Neural progenitor cell (in vitro differentiated cells): ENCODE results near the gene NDUFAF5.

ENCODE experiments used
- CTCF ChIP-seq: fragments of 200-600 bp; sonication (generic); IDR thresholded peaks from 2 replicates; pipeline ENCODE4 v1.5.1; 2017; ENCODE audit warnings: antibody characterized with exemption, mild to moderate bottlenecking
- EZH2 ChIP-seq: fragments of 200-600 bp; sonication (generic); IDR thresholded peaks from 2 replicates; pipeline ENCODE4 v1.6.1; 2017; ENCODE audit warnings: antibody characterized with exemption, mild to moderate bottlenecking, moderate library complexity

- TF ChIP-seq CTCF (no peak), EZH2 (no peak)
Observed at GRCh38 chr20:13794667-13795066, 9.8 kb downstream of the NDUFAF5 start.
